ENCODE results near the gene RBM38. TPM values are rescaled to one million over a fixed set of nuclear protein-coding genes. Genes with fewer than 3 reads are reported as not detected.

Gene RBM38
- total and polyA plus RNA-seq, 7 donors: 73.2 to 308 (median 135) TPM

DNA sequence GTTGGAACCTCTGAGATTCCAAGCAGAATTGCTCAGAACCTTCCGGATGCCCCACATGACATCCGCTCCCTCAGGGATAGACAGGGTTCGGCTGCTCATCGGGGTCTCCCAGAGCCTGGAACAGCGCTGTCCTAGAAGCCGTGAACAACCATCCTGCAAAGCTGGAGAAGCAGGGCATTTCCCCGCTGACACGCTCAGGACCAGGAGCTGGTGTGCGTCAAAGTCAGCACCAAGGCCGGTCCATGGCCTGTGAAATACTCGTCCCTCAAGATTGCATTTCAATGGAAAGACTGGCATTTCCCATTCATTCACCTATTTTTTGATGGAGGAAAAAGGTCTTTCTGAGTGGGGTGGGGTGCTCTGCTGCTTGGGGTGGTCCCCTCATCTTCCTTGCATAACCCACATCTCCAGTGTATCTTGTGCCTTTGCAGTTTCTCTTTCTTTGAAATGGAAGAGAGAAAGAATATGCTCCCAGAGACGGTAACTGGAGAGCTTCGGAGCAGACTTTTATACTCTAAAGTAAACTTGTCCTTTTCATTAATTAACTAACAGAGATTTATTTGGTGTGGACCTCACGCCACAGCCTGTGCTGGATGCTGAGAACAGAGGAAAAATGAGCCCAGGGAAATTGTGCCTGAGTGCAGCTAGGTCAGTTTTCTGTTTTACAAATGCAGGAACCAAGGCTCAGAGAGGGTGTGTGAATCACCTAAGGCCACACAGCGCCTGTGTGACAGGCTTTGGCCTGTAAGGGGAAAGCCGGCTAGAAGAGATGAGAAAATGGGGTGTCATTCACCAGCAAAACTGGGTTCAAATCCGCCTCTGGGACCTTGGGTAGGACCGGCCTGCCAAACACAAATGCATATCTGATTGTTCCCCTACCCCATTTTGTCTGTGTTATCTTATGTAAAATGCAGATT lies 52.4 kb downstream of the RBM38 start:
- Histone ChIP-seq H3K36me3 (ENCODE audit: insufficient read depth in 1 of 2, low read depth in 1 of 2) (no peaks in the 10 kb centered on the region), H3K27ac (peak overlapping the region; percentile 98), H3K27me3 (ENCODE audit: insufficient read depth in 3 of 3, low read length in 2 of 3) (no peaks in the 10 kb centered on the region), H3K4me3 (no peak overlapping the region), H3K4me1 (peaks cover 55% of the 10 kb centered on the region), H3K9me3 (no peaks in the 10 kb centered on the region)
- DNase-seq (no peak), ATAC-seq (no peak)
- TF ChIP-seq, protein P1, sequence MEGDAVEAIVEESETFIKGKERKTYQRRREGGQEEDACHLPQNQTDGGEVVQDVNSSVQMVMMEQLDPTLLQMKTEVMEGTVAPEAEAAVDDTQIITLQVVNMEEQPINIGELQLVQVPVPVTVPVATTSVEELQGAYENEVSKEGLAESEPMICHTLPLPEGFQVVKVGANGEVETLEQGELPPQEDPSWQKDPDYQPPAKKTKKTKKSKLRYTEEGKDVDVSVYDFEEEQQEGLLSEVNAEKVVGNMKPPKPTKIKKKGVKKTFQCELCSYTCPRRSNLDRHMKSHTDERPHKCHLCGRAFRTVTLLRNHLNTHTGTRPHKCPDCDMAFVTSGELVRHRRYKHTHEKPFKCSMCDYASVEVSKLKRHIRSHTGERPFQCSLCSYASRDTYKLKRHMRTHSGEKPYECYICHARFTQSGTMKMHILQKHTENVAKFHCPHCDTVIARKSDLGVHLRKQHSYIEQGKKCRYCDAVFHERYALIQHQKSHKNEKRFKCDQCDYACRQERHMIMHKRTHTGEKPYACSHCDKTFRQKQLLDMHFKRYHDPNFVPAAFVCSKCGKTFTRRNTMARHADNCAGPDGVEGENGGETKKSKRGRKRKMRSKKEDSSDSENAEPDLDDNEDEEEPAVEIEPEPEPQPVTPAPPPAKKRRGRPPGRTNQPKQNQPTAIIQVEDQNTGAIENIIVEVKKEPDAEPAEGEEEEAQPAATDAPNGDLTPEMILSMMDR (IDR thresholded peaks at IDR 0.05): no peak
- WGBS, 3 donors: 86 to 88% (median 86%) methylated on average over 18 of the region's 18 CpGs
- intact Hi-C loops (cut with DNase I): no loop called here

GRCh38 chr20:57444394-57445048 lies 53.3 kb downstream of the RBM38 start:
- 79 to 82% (median 81%) methylated on average over 15 to 16 of the region's 16 CpGs for WGBS, 3 donors
- Histone ChIP-seq H3K27ac (peak overlapping the region; percentile 98), H3K4me1 (peaks cover 56% of the 10 kb centered on the region), H3K27me3 (ENCODE audit: insufficient read depth in 3 of 3, low read length in 2 of 3) (no peaks in the 10 kb centered on the region), H3K36me3 (ENCODE audit: insufficient read depth in 1 of 2, low read depth in 1 of 2) (no peaks in the 10 kb centered on the region), H3K4me3 (no peak overlapping the region), H3K9me3 (no peaks in the 10 kb centered on the region)
- intact Hi-C loops (cut with DNase I): no loop called here
- no peak for DNase-seq
- TF ChIP-seq, protein P1 (IDR thresholded peaks at IDR 0.05): no peak
- no peak for ATAC-seq

DNA sequence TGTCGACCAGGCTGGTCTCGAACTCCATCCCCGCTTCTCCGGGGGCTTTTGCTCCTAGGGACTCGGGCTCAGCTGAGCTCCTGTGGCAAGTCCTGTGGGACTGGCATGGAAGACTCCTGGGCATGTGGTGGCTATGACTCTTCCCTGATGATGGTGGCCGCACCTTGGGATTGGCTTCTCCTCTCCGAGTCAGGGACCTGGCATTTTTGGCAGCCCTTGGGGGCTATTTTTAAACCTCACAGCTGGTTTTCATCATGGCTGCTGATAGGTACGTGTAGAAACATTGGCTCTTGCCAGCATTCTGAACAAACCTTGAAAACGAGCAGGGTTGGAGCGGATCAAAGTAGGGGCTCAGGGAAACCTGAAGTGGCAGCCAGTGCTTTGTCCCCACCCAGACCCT lies 54.1 kb downstream of the RBM38 start:
- peaks cover 56% of the 10 kb centered on the region for H3K4me1 ChIP-seq
- TF ChIP-seq, protein P1 (IDR thresholded peaks at IDR 0.05): no peak
- intact Hi-C loops (cut with DNase I): no loop called here
- H3K9me3 ChIP-seq: no peaks in the 10 kb centered on the region
- peak overlapping the region; percentile 10 for H3K4me3 ChIP-seq
- H3K36me3 ChIP-seq (ENCODE audit: insufficient read depth in 1 of 2, low read depth in 1 of 2): no peaks in the 10 kb centered on the region
- 36 to 46% (median 37%) methylated on average over 10 of the region's 10 CpGs for WGBS, 3 donors
- H3K27ac ChIP-seq: peak overlapping the region; percentile 98
- ATAC-seq (peak; percentile 62 to 83 (median 78)), DNase-seq (peak; percentile 73 to 91)
- H3K27me3 ChIP-seq (ENCODE audit: insufficient read depth in 3 of 3, low read length in 2 of 3): no peaks in the 10 kb centered on the region

GRCh38 chr20:57445774-57446173 lies 54.6 kb downstream of the RBM38 start:
- Histone ChIP-seq H3K27me3 (ENCODE audit: insufficient read depth in 3 of 3, low read length in 2 of 3) (no peaks in the 10 kb centered on the region), H3K27ac (peak overlapping the region; percentile 98), H3K36me3 (ENCODE audit: insufficient read depth in 1 of 2, low read depth in 1 of 2) (no peaks in the 10 kb centered on the region), H3K9me3 (no peaks in the 10 kb centered on the region), H3K4me3 (peak overlapping the region; percentile 10), H3K4me1 (peaks cover 56% of the 10 kb centered on the region)
- no peak for DNase-seq
- intact Hi-C loops (cut with DNase I): no loop called here
- ATAC-seq: no peak
- 59 to 74% (median 65%) methylated on average over 3 of the region's 3 CpGs for WGBS, 3 donors
- TF ChIP-seq, protein P1 (IDR thresholded peaks at IDR 0.05): no peak

Data from psoas muscle (tissue), 8 donors.